Pulmonary artery endothelial cell (primary cell): ENCODE measurements around the gene ACSS3. TPM values are rescaled to one million over a fixed set of nuclear protein-coding genes. Genes with fewer than 3 reads are reported as not detected.
"Not testable (repeated sequence)": the region's sequence is repeated elsewhere in the genome, so short reads cannot be mapped to it uniquely, and the experiment has no call there.

Experiments used
- DNase-seq: peaks from one replicate; pipeline ENCODE4 v3.0.0-alpha.2; 2011; ENCODE audit warnings: low read depth, low spot score
- total RNA-seq: library from RNA; depleted of rRNA; stranded (reverse); fragments of >200 nt; gene quantifications from 2 replicates; pipeline ENCODE4 v1.2.3, GENCODE V29; 2014

ACSS3 gene
- total RNA-seq, 1 donor from 2014 or later: 0.07 TPM

- no peak for DNase-seq
Observed at GRCh38 chr12:81092053-81092452, 14.2 kb downstream of the ACSS3 start.

GRCh38 chr12:81094718-81095360, 17.0 kb downstream of the ACSS3 start:
- no peak for DNase-seq

- no peak for DNase-seq
Observed at GRCh38 chr12:81095501-81096232, 17.8 kb downstream of the ACSS3 start.

- DNase-seq: no peak
Observed at GRCh38 chr12:81105687-81106086, 27.8 kb downstream of the ACSS3 start.

- DNase-seq: no peak
Observed at GRCh38 chr12:81114226-81114625, 36.3 kb downstream of the ACSS3 start.

GRCh38 chr12:81119069-81119468, 41.2 kb downstream of the ACSS3 start:
- not testable (repeated sequence) for DNase-seq

GRCh38 chr12:81120961-81121360, 43.1 kb downstream of the ACSS3 start:
- DNase-seq: no peak

- DNase-seq: no peak
Observed at GRCh38 chr12:81123611-81124010, 45.7 kb downstream of the ACSS3 start.

- DNase-seq: no peak
Observed at GRCh38 chr12:81125691-81126090, 47.8 kb downstream of the ACSS3 start.

- DNase-seq: no peak
Observed at GRCh38 chr12:81128930-81129554, 51.2 kb downstream of the ACSS3 start.

GRCh38 chr12:81136519-81136918, 58.6 kb downstream of the ACSS3 start:
- DNase-seq: no peak

- DNase-seq: no peak
Observed at GRCh38 chr12:81137801-81138200, 59.9 kb downstream of the ACSS3 start.

GRCh38 chr12:81141217-81141616, 63.3 kb downstream of the ACSS3 start:
- no peak for DNase-seq

- no peak for DNase-seq
Observed at GRCh38 chr12:81143057-81143456, 65.2 kb downstream of the ACSS3 start.

- no peak for DNase-seq
Observed at GRCh38 chr12:81146228-81147225, 68.6 kb downstream of the ACSS3 start.

- DNase-seq: no peak
Observed at GRCh38 chr12:81147292-81147919, 69.5 kb downstream of the ACSS3 start.

- no peak for DNase-seq
Observed at GRCh38 chr12:81150382-81150781, 72.5 kb downstream of the ACSS3 start.

- no peak for DNase-seq
Observed at GRCh38 chr12:81159856-81160255, 82.0 kb downstream of the ACSS3 start.

- DNase-seq: no peak
Observed at GRCh38 chr12:81161680-81162079, 83.8 kb downstream of the ACSS3 start.

- DNase-seq: no peak
Observed at GRCh38 chr12:81162391-81163136, 84.7 kb downstream of the ACSS3 start.
